Natural killer cell (primary cell): ENCODE measurements around the gene VARS1. TPM values are rescaled to one million over a fixed set of nuclear protein-coding genes. Genes with fewer than 3 reads are reported as not detected.
A peak's percentile ranks its signal among the peaks of the same experiment; 100 is the strongest.

Experiments
- ATAC-seq, 3 donors: fragments of 150-1000 bp in 2 of 3; fragments of 200-7000 bp in 1 of 3; cut with Tn5 transposase; 1 replicate in 1 of 3; 2 replicates in 2 of 3; pipeline ENCODE4 v1.10.0; 2021; ENCODE audit warnings: mild to moderate bottlenecking in 2 of 3, moderate library complexity in 2 of 3
- DNase-seq, 2 donors: peaks; one replicate each; pipeline versions ENCODE4 v3.0.0 to v3.0.0-alpha.2; 2013 to 2021; ENCODE audit warnings: mixed read lengths in 1 of 2
- H3K27ac ChIP-seq: one replicate; pipeline ENCODE4 v1.5.1; 2013; ENCODE audit warnings: mild to moderate bottlenecking, low read length
- H3K27me3 ChIP-seq: one replicate; pipeline ENCODE4 v1.6.1; 2013; ENCODE audit warnings: low read length; ENCODE audit not compliant: control insufficient read depth, insufficient read depth
- H3K36me3 ChIP-seq: one replicate; pipeline ENCODE4 v1.6.1; 2013; ENCODE audit warnings: low read length; ENCODE audit not compliant: control insufficient read depth, insufficient read depth
- H3K4me1 ChIP-seq: one replicate; pipeline ENCODE4 v1.6.1; 2013; ENCODE audit warnings: low read length; ENCODE audit not compliant: control insufficient read depth, insufficient read depth
- H3K4me3 ChIP-seq: one replicate; pipeline ENCODE4 v1.5.1; 2013; ENCODE audit warnings: low read length
- H3K9me3 ChIP-seq: one replicate; pipeline ENCODE4 v1.6.1; 2013; ENCODE audit warnings: low read length; ENCODE audit not compliant: control insufficient read depth, insufficient read depth
- H3K27ac Mint-ChIP-seq, 2 donors: one replicate each; pipeline ENCODE4 v1.8.0; 2022; ENCODE audit warnings: mild to moderate bottlenecking in 2 of 2, mixed read lengths in 2 of 2, moderate library complexity in 1 of 2
- H3K27me3 Mint-ChIP-seq, 2 donors: one replicate each; pipeline ENCODE4 v1.8.0; 2022; ENCODE audit warnings: low read depth in 2 of 2, mixed read lengths in 2 of 2
- H3K36me3 Mint-ChIP-seq: one replicate; pipeline ENCODE4 v1.8.0; 2022; ENCODE audit warnings: mixed read lengths
- H3K4me1 Mint-ChIP-seq, 2 donors: one replicate each; pipeline ENCODE4 v1.8.0; 2022; ENCODE audit warnings: mixed read lengths in 2 of 2
- H3K4me3 Mint-ChIP-seq: one replicate; pipeline ENCODE4 v1.8.0; 2022; ENCODE audit warnings: mild to moderate bottlenecking, moderate library complexity, mixed read lengths
- H3K9me3 Mint-ChIP-seq, 2 donors: one replicate each; pipeline ENCODE4 v1.8.0; 2022; ENCODE audit warnings: mixed read lengths in 2 of 2
- CTCF ChIP-seq: fragments of 200-600 bp; IDR thresholded peaks from one replicate; pipeline ENCODE4 v1.8.0; 2022; ENCODE audit warnings: antibody characterized with exemption
- WGBS: methylation state at CpG from one replicate; pipeline ENCODE4 v1.1.7; 2013; ENCODE audit warnings: missing lambda C conversion rate; ENCODE audit not compliant: insufficient coverage; 5-methylcytosine and 5-hydroxymethylcytosine counted together
- intact Hi-C: fragments of 100-400 bp; cut with micrococcal nuclease; formaldehyde crosslinking; loops from one replicate; pipeline ENCODE4 v1.14.2; 2022
- total RNA-seq, 4 donors: library from RNA; stranded (reverse); fragments of 120-200 nt in 1 of 4; gene quantifications; one replicate each; pipeline versions ENCODE4 v1.2.3 to v1.2.4, GENCODE V29; 2013 to 2022

VARS1 gene
- total RNA-seq, 3 donors from 2014 or later (not counting 1 experiment from before 2014, with no cell fraction given) = 45.2 to 58.6 (median 49.2) TPM

GRCh38 chr6:31792090-31792374, 3.5 kb downstream of the VARS1 start:
- H3K4me1 ChIP-seq = peaks cover 21% of the 10 kb centered on the region
- H3K4me3 ChIP-seq = no peak overlapping the region
- no peak overlapping the region for H3K27ac ChIP-seq
- Mint-ChIP-seq H3K36me3 (peaks cover 7% of the 10 kb centered on the region), H3K9me3 (no peaks in the 10 kb centered on the region), H3K27me3 (no peaks in the 10 kb centered on the region), H3K27ac (no peak overlapping the region), H3K4me1 (peaks cover 24 to 28% of the 10 kb centered on the region in 2 donors), H3K4me3 (no peak overlapping the region)
- H3K9me3 ChIP-seq = no peaks in the 10 kb centered on the region
- WGBS = 100% methylated on average over 1 of the region's 3 CpGs
- H3K36me3 ChIP-seq = peaks cover 10% of the 10 kb centered on the region
- ATAC-seq = no peak
- TF ChIP-seq CTCF = no peak
- no peak for DNase-seq
- intact Hi-C loops = no loop called here
- no peaks in the 10 kb centered on the region for H3K27me3 ChIP-seq

DNA sequence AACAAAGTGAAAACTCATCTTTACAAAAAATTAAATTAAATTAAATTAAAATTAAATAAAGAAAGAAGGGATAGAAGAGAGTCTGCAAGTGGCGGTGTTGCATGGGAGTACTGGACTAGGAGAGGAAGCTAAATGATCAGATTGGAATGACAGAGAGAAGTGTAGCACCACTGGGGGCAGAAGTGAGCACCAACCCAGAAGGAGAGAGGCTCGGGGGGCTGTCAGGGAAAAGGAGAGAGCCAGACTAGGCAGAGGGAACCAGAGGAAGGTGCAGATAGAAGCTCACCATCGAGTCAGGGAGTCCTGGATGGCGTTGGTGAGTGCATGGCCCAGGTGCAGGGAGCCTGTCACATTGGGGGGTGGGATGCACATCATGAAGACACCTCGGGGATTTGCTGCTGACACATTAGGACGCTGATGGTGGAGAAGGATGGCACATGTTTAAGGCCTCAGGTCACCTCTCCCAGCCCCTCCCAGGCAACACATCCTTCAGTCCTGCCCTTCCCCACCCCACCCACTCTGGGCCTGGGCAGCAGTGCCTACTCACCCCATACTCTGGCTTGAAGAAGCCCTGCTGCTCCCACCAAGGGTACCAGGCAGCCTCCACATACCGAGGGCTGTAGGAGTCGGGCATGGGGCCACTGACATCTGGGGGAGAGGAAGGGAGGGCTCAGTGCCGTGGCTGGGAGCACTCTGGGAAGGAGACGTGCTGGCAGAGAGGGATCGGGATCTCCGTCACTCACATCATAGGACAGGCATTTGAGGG, 4.0 kb downstream of the VARS1 start:
- peaks cover 7% of the 10 kb centered on the region for H3K36me3 Mint-ChIP-seq

DNA sequence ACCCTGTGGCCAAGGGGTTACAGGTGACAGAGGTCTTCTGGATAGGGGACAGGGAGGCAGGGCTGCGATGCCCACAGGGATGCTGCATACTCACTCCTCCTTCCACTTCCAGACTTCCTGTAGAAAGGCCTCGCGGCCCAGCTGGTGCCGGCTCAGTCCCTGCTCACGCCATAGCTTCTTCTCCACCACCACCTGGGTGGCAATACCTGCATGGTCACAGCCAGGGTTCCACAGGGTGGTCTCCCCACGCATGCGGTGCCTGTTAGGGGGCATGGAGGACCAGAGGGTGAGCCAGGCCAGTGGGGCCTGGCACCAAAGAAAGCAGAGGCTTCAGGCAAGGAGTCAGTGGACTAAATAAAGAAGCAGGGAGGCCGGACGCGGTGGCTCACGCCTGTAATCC, 10.1 kb downstream of the VARS1 start:
- Mint-ChIP-seq H3K9me3 (no peaks in the 10 kb centered on the region), H3K27ac (no peak overlapping the region), H3K4me1 (peaks cover 0 to 1% of the 10 kb centered on the region in 2 donors), H3K36me3 (peaks cover 2% of the 10 kb centered on the region), H3K4me3 (no peak overlapping the region), H3K27me3 (no peaks in the 10 kb centered on the region)
- peaks cover 48% of the 10 kb centered on the region for H3K36me3 ChIP-seq
- no peak overlapping the region for H3K4me3 ChIP-seq
- DNase-seq = no peak
- no peak for TF ChIP-seq CTCF
- intact Hi-C loops = no loop called here
- WGBS = 99% methylated on average over 11 of the region's 11 CpGs
- ATAC-seq = no peak
- no peaks in the 10 kb centered on the region for H3K9me3 ChIP-seq
- H3K4me1 ChIP-seq = no peaks in the 10 kb centered on the region
- no peak overlapping the region for H3K27ac ChIP-seq
- H3K27me3 ChIP-seq = no peaks in the 10 kb centered on the region

More for the DNA sequence above, 4.0 kb downstream of the VARS1 start:
- Histone ChIP-seq H3K36me3 (peaks cover 10% of the 10 kb centered on the region), H3K27ac (no peak overlapping the region), H3K27me3 (no peaks in the 10 kb centered on the region), H3K9me3 (no peaks in the 10 kb centered on the region), H3K4me1 (peaks cover 19% of the 10 kb centered on the region), H3K4me3 (no peak overlapping the region)
- Mint-ChIP-seq H3K9me3 (no peaks in the 10 kb centered on the region), H3K27ac (peak overlapping the region in 1 of 2 donors; percentile 7), H3K4me1 (peaks cover 24% of the 10 kb centered on the region in 2 donors), H3K27me3 (no peaks in the 10 kb centered on the region), H3K4me3 (no peak overlapping the region)
- WGBS = 83% methylated on average over 12 of the region's 12 CpGs
- TF ChIP-seq CTCF = no peak
- peak in 1 of 2 donors; percentile 60 for DNase-seq
- intact Hi-C loops = no loop called here
- ATAC-seq = no peak
